Islet of Langerhans (tissue), 1 donor: ENCODE data around the gene ABCE1.
"Not testable (repeated sequence)": the region's sequence is repeated elsewhere in the genome, so short reads cannot be mapped to it uniquely, and the experiment has no call there.

ENCODE experiments used
- FAIRE-seq: peaks from one replicate; lab custom pipeline; 2011; peaks lifted over from hg19 to GRCh38; lab: Jason Lieb, UNC

ABCE1 gene

DNA sequence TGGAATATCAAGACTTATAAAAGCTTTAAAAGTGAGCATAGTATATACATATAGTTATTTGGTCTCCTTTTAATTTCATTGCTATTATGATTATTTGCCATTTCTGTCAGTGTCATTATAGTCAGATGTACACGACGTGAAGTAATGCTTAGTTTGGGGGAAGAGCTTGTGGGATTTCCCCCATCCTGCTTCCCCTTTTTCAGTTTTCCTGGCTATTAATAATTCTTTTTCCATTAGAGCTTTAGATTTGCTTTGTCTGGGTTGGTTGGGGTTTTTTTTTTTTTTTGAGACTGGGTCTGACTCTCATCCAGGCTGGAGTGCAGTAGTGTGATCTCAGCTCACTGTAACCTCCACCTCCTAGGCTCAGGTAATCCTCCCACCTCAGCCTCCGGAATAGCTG is 5.4 kb downstream of the ABCE1 start:
- FAIRE-seq = no peak

GRCh38 chr4:145107126-145107525 is 9.0 kb downstream of the ABCE1 start:
- no peak for FAIRE-seq

DNA sequence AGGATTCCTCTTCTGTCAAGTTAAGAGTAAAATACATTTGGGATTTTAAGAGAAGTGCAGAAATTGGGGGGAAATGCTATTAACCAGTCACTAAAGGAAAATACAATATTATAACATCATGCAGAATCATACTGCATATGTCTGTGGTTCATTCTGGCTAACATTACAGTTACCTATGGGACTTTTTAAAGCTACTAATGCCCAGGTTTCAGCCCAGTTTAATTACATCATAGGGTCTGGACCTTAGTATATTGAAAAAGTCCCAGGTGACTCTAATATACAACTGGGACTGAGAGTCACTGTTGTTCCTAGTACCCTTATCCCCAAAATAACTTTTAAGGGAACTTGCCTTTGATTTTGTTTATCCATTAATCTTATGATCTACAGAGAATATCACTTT is 10.0 kb downstream of the ABCE1 start:
- FAIRE-seq = no peak

GRCh38 chr4:145125396-145125795 is 27.3 kb downstream of the ABCE1 start:
- no peak for FAIRE-seq

DNA sequence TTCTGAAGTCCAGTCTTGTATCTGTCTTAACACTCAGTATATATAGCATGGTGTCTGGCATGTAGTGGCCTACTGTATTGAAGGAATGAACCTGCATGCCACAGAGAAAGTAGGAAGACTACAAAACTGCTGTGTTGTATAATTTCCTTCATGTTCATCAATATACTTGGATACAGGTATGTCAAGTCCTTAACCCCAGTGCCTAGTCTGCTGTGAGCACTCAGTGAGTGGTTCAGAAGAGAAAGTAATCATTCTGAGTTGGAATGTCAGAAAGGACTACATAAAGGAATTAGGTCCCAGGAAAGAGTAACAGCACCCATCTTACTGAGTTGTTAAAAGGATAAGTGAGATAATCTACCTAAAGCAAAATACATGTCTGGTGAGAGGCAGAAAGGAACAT is 32.0 kb downstream of the ABCE1 start:
- FAIRE-seq = no peak

DNA sequence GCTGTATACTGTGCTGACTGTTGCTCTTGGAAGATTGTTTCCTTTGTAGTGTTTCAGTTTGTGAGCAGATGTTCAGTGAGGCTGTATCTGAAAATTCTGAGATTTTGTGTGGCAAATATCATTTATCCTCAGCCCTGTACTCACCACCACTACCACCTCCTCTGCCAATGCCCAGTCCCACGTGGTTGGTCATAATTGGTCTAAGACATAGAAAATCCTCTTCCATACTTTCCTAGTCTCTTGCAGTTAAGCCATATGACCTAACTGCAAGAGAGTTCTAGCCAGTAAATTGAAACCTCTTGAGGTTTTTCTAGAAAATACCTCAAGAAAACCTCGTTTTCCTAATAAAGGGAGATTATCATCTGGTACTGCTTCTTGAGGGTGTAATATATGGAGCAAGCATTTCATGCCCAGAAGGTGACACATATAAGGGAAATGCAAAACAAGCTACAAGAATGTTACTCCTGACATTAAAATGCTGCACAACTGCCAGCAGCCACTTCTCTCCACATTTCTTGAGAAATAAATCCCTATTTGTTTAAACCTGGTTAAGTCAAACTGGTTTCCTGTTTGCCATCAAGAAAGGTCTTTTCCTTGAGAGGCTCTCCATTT is 32.8 kb downstream of the ABCE1 start:
- FAIRE-seq = no peak

DNA sequence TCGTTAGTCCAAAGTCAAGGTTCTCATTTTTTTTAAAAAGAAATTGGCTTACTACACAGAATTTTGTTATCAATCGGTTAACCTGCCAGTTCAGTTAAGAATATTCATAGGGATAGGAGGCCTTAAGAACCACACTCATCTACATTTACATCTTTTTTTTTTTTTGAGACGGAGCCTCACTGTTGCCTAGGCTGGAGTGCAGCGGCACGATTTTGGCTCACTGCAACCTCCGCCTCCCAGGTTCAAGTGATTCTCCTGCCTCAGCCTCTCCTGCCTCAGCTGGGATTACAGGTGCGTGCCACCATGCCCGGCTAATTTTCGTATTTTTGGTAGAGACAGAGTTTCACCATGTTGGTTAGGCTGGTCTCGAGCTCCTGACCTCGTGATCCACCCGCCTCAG is 33.7 kb downstream of the ABCE1 start:
- FAIRE-seq = no peak

DNA sequence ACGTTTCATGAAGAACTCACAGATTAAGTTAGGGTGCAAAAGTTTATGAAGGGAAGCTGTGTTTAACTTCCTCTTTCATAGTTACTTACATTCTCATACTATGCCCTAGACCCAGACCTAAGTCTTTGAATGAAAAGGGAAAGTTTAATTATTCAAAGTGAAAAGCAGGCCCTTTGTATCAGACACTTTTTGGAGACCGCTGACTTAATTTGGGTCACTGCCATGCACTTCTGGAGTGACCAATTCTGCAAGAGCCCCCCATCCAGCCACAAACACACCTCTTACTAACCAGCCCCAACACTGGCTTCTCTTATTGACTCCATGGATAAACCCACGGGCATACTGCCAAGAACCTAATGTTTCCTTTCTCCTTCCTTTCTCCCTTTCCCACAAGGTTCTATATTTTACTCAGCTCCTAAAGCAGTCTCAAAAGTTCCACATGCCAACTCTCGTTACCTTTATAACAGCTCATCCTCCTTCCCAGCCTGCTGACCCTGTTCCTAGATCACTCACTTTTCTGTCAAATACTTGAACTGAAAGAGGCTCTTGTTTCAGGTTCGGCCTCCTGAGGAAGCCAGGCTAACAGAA is 34.5 kb downstream of the ABCE1 start:
- no peak for FAIRE-seq

- FAIRE-seq = not testable (repeated sequence)
Measured at GRCh38 chr4:145136219-145136618, 38.1 kb downstream of the ABCE1 start.

- FAIRE-seq = no peak
Measured at GRCh38 chr4:145148980-145149379, 50.9 kb downstream of the ABCE1 start.

GRCh38 chr4:145153181-145153903 is 55.2 kb downstream of the ABCE1 start:
- FAIRE-seq = no peak

DNA sequence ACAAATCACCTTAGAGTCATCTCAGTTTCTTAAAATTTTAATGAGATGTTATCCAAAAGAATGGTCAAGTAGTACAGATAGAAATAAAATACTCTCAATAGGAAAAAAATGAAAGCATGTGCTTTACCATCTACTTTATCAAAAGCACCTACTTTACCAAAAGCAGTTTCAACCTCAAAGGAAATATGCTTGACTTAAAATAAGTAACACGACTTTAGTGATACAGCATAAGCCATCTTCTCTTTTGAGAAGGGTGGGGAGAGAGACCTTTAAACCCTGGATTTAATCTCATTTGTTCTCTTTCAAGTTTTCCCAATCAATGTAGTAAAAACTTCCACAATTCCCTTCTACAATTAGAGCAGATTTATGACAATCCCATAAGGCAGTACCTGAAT is 55.8 kb downstream of the ABCE1 start:
- no peak for FAIRE-seq

- no peak for FAIRE-seq
Measured at GRCh38 chr4:145154573-145154972, 56.5 kb downstream of the ABCE1 start.

GRCh38 chr4:145155268-145155870 is 57.3 kb downstream of the ABCE1 start:
- FAIRE-seq = no peak

DNA sequence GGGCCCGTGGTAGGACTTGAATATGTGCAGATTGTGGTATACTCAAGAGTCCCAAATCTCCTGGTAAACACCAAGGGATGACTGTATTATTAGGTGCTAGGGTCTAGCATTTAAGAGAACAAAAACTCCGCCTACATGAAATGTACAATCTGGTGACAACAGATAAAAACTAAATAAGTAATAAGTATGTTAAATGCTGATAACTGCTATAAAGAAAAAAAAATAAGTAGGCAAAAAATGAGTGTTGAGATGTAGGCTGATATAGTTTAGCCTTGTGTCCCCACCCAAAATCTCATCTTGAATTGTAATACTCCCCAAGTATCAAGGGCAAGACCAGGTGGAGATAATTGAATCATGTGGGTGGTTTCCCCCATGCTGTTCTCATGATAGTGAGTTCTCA is 58.9 kb downstream of the ABCE1 start:
- no peak for FAIRE-seq

DNA sequence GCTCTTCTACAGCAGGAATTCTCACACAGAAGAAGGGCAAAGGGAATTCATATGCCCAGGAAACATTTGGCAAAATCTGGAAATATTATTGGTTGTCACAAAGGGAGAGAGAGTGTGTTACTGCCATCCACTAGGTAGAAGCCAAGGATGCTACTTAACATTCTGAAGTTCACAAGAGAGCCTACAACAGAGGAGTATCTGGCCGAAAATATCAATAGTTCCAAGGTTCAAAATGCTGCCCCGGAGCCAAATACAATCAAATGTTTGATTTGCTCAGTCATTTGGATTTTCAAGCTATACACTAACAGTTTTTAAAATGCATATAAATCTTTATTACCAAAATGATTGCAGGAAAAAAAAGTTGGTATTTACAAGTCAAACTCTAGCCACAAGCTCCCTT is 63.4 kb downstream of the ABCE1 start:
- no peak for FAIRE-seq

- no peak for FAIRE-seq
Measured at GRCh38 chr4:145167887-145168286, 69.8 kb downstream of the ABCE1 start.

DNA sequence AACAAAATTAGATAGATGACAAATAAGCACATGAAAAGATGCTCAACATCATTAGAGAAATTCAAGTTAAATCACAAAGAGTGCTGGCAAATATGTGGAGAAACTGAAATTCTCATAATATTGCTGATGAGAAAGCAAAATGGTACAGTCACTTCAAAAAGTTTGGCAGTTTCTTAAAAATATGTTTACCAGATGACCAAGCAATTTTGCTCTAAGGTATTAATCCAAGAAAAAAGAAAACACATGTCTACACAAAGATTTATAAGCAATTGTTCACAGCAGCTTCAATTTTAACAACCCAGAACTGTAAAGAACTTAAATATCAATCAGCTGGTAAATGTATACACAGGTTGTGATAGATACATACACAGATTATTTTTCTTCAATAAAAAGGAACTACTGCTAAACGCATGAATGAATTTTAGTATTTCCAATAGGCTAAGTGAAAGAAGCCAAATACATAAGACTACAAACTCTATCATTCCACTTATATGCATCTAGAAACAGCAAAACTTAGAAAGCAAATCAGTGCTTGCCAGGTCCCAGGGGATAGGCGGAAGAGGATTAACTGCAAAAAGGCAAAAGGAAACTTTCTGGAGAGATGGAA is 70.6 kb downstream of the ABCE1 start:
- FAIRE-seq = peak; percentile 76

GRCh38 chr4:145170223-145170622 is 72.1 kb downstream of the ABCE1 start:
- FAIRE-seq = no peak

GRCh38 chr4:145171911-145172310 is 73.8 kb downstream of the ABCE1 start:
- peak; percentile 43 for FAIRE-seq

DNA sequence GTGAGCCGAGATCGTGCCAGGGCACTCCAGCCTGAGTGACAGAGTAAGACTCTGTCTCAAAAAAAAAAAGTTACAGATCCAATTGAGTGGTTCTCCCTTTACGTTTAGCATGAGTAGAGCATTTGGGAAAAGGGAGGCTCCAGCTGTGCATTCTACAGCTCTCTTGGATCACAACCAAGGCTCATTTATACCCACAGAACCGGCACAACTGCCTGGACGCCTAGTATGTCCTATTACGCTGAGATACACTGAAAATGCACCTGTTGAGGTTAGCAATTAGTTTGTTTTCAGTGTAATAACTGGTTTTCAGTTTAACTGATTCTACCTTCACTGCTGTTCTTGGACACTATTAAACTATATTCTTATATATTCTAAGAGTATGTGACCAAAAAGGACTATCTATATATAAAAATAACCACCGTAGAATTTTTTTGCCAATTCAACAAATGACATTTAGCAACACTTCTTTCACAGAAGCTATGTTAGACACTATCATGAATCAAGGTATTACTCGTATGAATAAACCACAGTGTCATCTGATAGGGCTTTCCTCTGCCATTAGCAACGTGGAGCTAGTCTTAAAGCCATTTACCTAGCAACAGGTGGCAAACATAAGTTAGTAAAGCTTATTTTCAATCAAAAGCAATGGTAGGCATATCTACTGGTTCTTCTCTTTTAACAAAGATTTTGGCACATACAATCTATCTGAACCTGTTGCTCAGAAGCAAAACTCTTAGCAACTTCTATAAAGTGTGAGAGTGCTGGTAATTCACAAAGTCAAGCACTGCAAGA is 78.7 kb downstream of the ABCE1 start:
- FAIRE-seq = no peak

- peak; percentile 5 for FAIRE-seq
Measured at GRCh38 chr4:145177511-145177905, 79.4 kb downstream of the ABCE1 start.
